ENCODE measurements around the gene CCDC47. TPM values are rescaled to one million over a fixed set of nuclear protein-coding genes. Genes with fewer than 3 reads are reported as not detected.
A peak's percentile ranks its signal among the peaks of the same experiment; 100 is the strongest.
"Not testable (repeated sequence)": the region's sequence is repeated elsewhere in the genome, so short reads cannot be mapped to it uniquely, and the experiment has no call there.

The CCDC47 gene
- total RNA-seq, 1 experiment from 2014 or later = 70.9 TPM

DNA sequence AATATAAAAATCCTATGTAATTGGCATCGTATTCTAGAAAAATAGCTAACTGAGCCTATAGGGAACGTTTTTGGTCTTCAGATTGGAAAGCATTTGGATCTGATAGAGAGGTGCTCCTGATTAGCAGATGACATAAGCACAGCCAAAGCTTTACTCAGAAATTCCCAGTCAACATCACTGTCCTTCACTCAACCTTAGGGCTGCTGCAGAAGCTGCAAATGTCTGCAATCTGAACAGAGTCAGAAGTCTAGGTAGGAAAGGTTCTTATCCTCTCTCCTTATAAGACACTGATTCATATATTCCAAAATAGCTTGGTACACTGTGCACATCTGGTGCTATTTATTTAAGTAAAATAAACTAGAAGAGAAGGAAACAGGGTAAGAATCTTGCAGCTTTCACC lies 51.0 kb downstream of the CCDC47 start (continued):
- TF ChIP-seq, protein P1, sequence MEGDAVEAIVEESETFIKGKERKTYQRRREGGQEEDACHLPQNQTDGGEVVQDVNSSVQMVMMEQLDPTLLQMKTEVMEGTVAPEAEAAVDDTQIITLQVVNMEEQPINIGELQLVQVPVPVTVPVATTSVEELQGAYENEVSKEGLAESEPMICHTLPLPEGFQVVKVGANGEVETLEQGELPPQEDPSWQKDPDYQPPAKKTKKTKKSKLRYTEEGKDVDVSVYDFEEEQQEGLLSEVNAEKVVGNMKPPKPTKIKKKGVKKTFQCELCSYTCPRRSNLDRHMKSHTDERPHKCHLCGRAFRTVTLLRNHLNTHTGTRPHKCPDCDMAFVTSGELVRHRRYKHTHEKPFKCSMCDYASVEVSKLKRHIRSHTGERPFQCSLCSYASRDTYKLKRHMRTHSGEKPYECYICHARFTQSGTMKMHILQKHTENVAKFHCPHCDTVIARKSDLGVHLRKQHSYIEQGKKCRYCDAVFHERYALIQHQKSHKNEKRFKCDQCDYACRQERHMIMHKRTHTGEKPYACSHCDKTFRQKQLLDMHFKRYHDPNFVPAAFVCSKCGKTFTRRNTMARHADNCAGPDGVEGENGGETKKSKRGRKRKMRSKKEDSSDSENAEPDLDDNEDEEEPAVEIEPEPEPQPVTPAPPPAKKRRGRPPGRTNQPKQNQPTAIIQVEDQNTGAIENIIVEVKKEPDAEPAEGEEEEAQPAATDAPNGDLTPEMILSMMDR (IDR thresholded peaks at IDR 0.05) = no peak
- TF ChIP-seq NR2C2 (CRISPR knock-in tag; IDR thresholded peaks at IDR 0.05) = no peak

- DNase-seq (ENCODE audit: low spot score); H3K4me3 Mint-ChIP-seq; H3K27me3 Mint-ChIP-seq (ENCODE audit: low read depth); POLR2A ChIA-PET; ATAC-seq; H3K36me3 Mint-ChIP-seq; H3K9me3 Mint-ChIP-seq; H3K4me1 Mint-ChIP-seq; H3K27ac Mint-ChIP-seq: not testable (repeated sequence)
- CTCF ChIA-PET = interaction anchor here (3.6 kb wide), 1 partner anchor 10 kb away, joined by 15 read pairs; no protein-coding TSS in a partner anchor
- peak; percentile 57; the same call in 1 of the 2 replicates for TF ChIP-seq ZNF121 (CRISPR knock-in tag; IDR thresholded peaks at IDR 0.05)
Observed at GRCh38 chr17:63720194-63720593, 53.2 kb downstream of the CCDC47 start.

- Mint-ChIP-seq H3K36me3 (peaks cover 4% of the 10 kb centered on the region), H3K4me3 (no peak overlapping the region), H3K27ac (peak overlapping the region; percentile 17; the same call in 1 of the 2 replicates), H3K9me3 (no peaks in the 10 kb centered on the region), H3K27me3 (ENCODE audit: low read depth) (no peaks in the 10 kb centered on the region), H3K4me1 (no peaks in the 10 kb centered on the region)
- ChIA-PET CTCF (no interaction called here), POLR2A (interaction anchor here (0.5 kb wide), 1 partner anchor 1303 kb away, joined by 6 read pairs; no protein-coding TSS in a partner anchor)
- DNase-seq (ENCODE audit: low spot score) = no peak
- no peak for ATAC-seq
- TF ChIP-seq FOXP4 (CRISPR knock-in tag; IDR thresholded peaks at IDR 0.05) (no peak), TEAD4 (CRISPR knock-in tag; IDR thresholded peaks at IDR 0.05) (no peak), ERG (CRISPR knock-in tag; IDR thresholded peaks at IDR 0.05) (no peak), ZNF219 (CRISPR knock-in tag; IDR thresholded peaks at IDR 0.05; ENCODE audit: borderline replicate concordance) (no peak), ZNF423 (CRISPR knock-in tag; IDR thresholded peaks at IDR 0.05) (no peak), NFYB (CRISPR knock-in tag; conservative IDR thresholded peaks at IDR 0.05; ENCODE audit: low read depth) (no peak), ATF1 (CRISPR knock-in tag; IDR thresholded peaks at IDR 0.05) (no peak), NR3C1 (CRISPR knock-in tag; conservative IDR thresholded peaks at IDR 0.05; ENCODE audit: low read depth) (no peak), E2F1 (CRISPR knock-in tag; IDR thresholded peaks at IDR 0.05) (no peak), HMGA2 (CRISPR knock-in tag; IDR thresholded peaks at IDR 0.05) (no peak), ZNF416 (CRISPR knock-in tag; IDR thresholded peaks at IDR 0.05) (no peak), MYBL2 (CRISPR knock-in tag; IDR thresholded peaks at IDR 0.05) (no peak), ELF4 (CRISPR knock-in tag; IDR thresholded peaks at IDR 0.05; ENCODE audit: low read depth) (no peak), MXD4 (CRISPR knock-in tag; IDR thresholded peaks at IDR 0.05; ENCODE audit: borderline replicate concordance) (no peak), USF2 (CRISPR knock-in tag; IDR thresholded peaks at IDR 0.05) (no peak), JUN (CRISPR knock-in tag; IDR thresholded peaks at IDR 0.05) (no peak)
- TF ChIP-seq, protein P2, sequence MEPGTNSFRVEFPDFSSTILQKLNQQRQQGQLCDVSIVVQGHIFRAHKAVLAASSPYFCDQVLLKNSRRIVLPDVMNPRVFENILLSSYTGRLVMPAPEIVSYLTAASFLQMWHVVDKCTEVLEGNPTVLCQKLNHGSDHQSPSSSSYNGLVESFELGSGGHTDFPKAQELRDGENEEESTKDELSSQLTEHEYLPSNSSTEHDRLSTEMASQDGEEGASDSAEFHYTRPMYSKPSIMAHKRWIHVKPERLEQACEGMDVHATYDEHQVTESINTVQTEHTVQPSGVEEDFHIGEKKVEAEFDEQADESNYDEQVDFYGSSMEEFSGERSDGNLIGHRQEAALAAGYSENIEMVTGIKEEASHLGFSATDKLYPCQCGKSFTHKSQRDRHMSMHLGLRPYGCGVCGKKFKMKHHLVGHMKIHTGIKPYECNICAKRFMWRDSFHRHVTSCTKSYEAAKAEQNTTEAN (CRISPR knock-in tag; IDR thresholded peaks at IDR 0.05) = no peak
- TF ChIP-seq, protein P3, sequence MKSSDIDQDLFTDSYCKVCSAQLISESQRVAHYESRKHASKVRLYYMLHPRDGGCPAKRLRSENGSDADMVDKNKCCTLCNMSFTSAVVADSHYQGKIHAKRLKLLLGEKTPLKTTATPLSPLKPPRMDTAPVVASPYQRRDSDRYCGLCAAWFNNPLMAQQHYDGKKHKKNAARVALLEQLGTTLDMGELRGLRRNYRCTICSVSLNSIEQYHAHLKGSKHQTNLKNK (CRISPR knock-in tag; IDR thresholded peaks at IDR 0.05) = no peak
Observed at GRCh38 chr17:63718988-63719387, 54.4 kb downstream of the CCDC47 start.
